ENCODE data around the gene STARD3.
A peak's percentile ranks its signal among the peaks of the same experiment; 100 is the strongest.

The STARD3 gene

GRCh38 chr17:39608142-39608981 is 28.6 kb upstream of the STARD3 start:
- no peaks in the 10 kb centered on the region for H3K9me3 Mint-ChIP-seq
- no peak overlapping the region for H3K4me3 Mint-ChIP-seq
- peaks cover 45 to 75% of the 10 kb centered on the region in 2 donors for H3K27me3 Mint-ChIP-seq
- peaks cover 18 to 43% of the 10 kb centered on the region in 2 donors for H3K4me1 Mint-ChIP-seq
- DNase-seq, result no peak
- ATAC-seq (replicated peaks), result no peak
- H3K36me3 Mint-ChIP-seq, result peaks cover 0 to 4% of the 10 kb centered on the region in 2 donors
- H3K27ac Mint-ChIP-seq, result no peak overlapping the region

- no peak overlapping the region for H3K4me3 Mint-ChIP-seq
- DNase-seq, result no peak
- H3K36me3 Mint-ChIP-seq, result peaks cover 0 to 2% of the 10 kb centered on the region in 2 donors
- no peak for ATAC-seq (replicated peaks)
- peaks cover 45 to 75% of the 10 kb centered on the region in 2 donors for H3K27me3 Mint-ChIP-seq
- no peaks in the 10 kb centered on the region for H3K9me3 Mint-ChIP-seq
- H3K4me1 Mint-ChIP-seq, result peaks cover 13 to 36% of the 10 kb centered on the region in 2 donors
- no peak overlapping the region for H3K27ac Mint-ChIP-seq
These were observed 27.4 kb upstream of the STARD3 start for GRCh38 chr17:39609416-39610025.

GRCh38 chr17:39611401-39612112 is 25.4 kb upstream of the STARD3 start:
- H3K27ac Mint-ChIP-seq, result no peak overlapping the region
- no peak for DNase-seq
- H3K27me3 Mint-ChIP-seq, result peaks cover 55 to 80% of the 10 kb centered on the region in 2 donors
- no peaks in the 10 kb centered on the region for H3K9me3 Mint-ChIP-seq
- H3K36me3 Mint-ChIP-seq, result peaks cover 0 to 4% of the 10 kb centered on the region in 2 donors
- H3K4me1 Mint-ChIP-seq, result peaks cover 12 to 36% of the 10 kb centered on the region in 2 donors
- no peak overlapping the region for H3K4me3 Mint-ChIP-seq
- no peak for ATAC-seq (replicated peaks)

- Mint-ChIP-seq H3K4me1 (peaks cover 7 to 33% of the 10 kb centered on the region in 2 donors), H3K27me3 (peaks cover 48 to 72% of the 10 kb centered on the region in 2 donors), H3K9me3 (no peaks in the 10 kb centered on the region), H3K27ac (no peak overlapping the region), H3K4me3 (no peak overlapping the region), H3K36me3 (peaks cover 0 to 4% of the 10 kb centered on the region in 2 donors)
- DNase-seq (no peak), ATAC-seq (replicated peaks) (no peak)
These were observed 24.6 kb upstream of the STARD3 start for GRCh38 chr17:39612291-39612894.

- Mint-ChIP-seq H3K36me3 (peaks cover 0 to 4% of the 10 kb centered on the region in 2 donors), H3K27ac (no peak overlapping the region), H3K27me3 (peaks cover 47 to 67% of the 10 kb centered on the region in 2 donors), H3K9me3 (no peaks in the 10 kb centered on the region), H3K4me1 (peaks cover 7 to 30% of the 10 kb centered on the region in 2 donors), H3K4me3 (no peak overlapping the region)
- DNase-seq, result no peak
- ATAC-seq (replicated peaks), result no peak
These were observed 23.9 kb upstream of the STARD3 start for GRCh38 chr17:39612935-39613464.

GRCh38 chr17:39614545-39615157 is 22.3 kb upstream of the STARD3 start:
- no peak overlapping the region for H3K27ac Mint-ChIP-seq
- H3K36me3 Mint-ChIP-seq, result peaks cover 0 to 4% of the 10 kb centered on the region in 2 donors
- no peak for DNase-seq
- H3K4me3 Mint-ChIP-seq, result no peak overlapping the region
- H3K27me3 Mint-ChIP-seq, result peaks cover 32 to 51% of the 10 kb centered on the region in 2 donors
- peaks cover 11 to 36% of the 10 kb centered on the region in 2 donors for H3K4me1 Mint-ChIP-seq
- no peak for ATAC-seq (replicated peaks)
- no peaks in the 10 kb centered on the region for H3K9me3 Mint-ChIP-seq

GRCh38 chr17:39615434-39615833 is 21.5 kb upstream of the STARD3 start:
- H3K4me1 Mint-ChIP-seq, result peaks cover 11 to 36% of the 10 kb centered on the region in 2 donors
- H3K27me3 Mint-ChIP-seq, result peaks cover 32 to 48% of the 10 kb centered on the region in 2 donors
- peak overlapping the region; percentile 47 for H3K27ac Mint-ChIP-seq
- ATAC-seq (replicated peaks) (no peak), DNase-seq (no peak)
- peaks cover 0 to 4% of the 10 kb centered on the region in 2 donors for H3K36me3 Mint-ChIP-seq
- H3K9me3 Mint-ChIP-seq, result no peaks in the 10 kb centered on the region
- H3K4me3 Mint-ChIP-seq, result no peak overlapping the region

- peak overlapping the region; percentile 63 to 84 for H3K4me3 Mint-ChIP-seq
- peaks cover 15 to 44% of the 10 kb centered on the region in 2 donors for H3K4me1 Mint-ChIP-seq
- peaks cover 0 to 4% of the 10 kb centered on the region in 2 donors for H3K36me3 Mint-ChIP-seq
- DNase-seq (no peak), ATAC-seq (replicated peaks) (no peak)
- H3K9me3 Mint-ChIP-seq, result no peaks in the 10 kb centered on the region
- H3K27ac Mint-ChIP-seq, result no peak overlapping the region
- H3K27me3 Mint-ChIP-seq, result peaks cover 27 to 39% of the 10 kb centered on the region in 2 donors
These were observed 19.9 kb upstream of the STARD3 start for GRCh38 chr17:39617100-39617445.

- ATAC-seq (replicated peaks), result peak; percentile 56 to 61
- Mint-ChIP-seq H3K27me3 (peaks cover 26 to 37% of the 10 kb centered on the region in 2 donors), H3K4me1 (peaks cover 20 to 49% of the 10 kb centered on the region in 2 donors), H3K27ac (no peak overlapping the region), H3K4me3 (peak overlapping the region; percentile 81 to 84), H3K36me3 (peaks cover 0 to 4% of the 10 kb centered on the region in 2 donors), H3K9me3 (no peaks in the 10 kb centered on the region)
- no peak for DNase-seq
These were observed 19.3 kb upstream of the STARD3 start for GRCh38 chr17:39617446-39618245.

GRCh38 chr17:39618246-39618913 is 18.6 kb upstream of the STARD3 start:
- peak overlapping the region; percentile 78 for H3K27ac Mint-ChIP-seq
- ATAC-seq (replicated peaks), result no peak
- H3K4me3 Mint-ChIP-seq, result peak overlapping the region; percentile 81 to 84
- peaks cover 0 to 1% of the 10 kb centered on the region in 2 donors for H3K36me3 Mint-ChIP-seq
- peaks cover 23 to 48% of the 10 kb centered on the region in 2 donors for H3K4me1 Mint-ChIP-seq
- H3K27me3 Mint-ChIP-seq, result peaks cover 19 to 30% of the 10 kb centered on the region in 2 donors
- no peak for DNase-seq
- H3K9me3 Mint-ChIP-seq, result no peaks in the 10 kb centered on the region

GRCh38 chr17:39618956-39619785 is 17.8 kb upstream of the STARD3 start:
- Mint-ChIP-seq H3K9me3 (no peaks in the 10 kb centered on the region), H3K27ac (peak overlapping the region; percentile 31), H3K4me3 (no peak overlapping the region), H3K36me3 (peaks cover 0 to 1% of the 10 kb centered on the region in 2 donors), H3K27me3 (peaks cover 18 to 24% of the 10 kb centered on the region in 2 donors), H3K4me1 (peaks cover 23 to 52% of the 10 kb centered on the region in 2 donors)
- ATAC-seq (replicated peaks) (no peak), DNase-seq (no peak)

GRCh38 chr17:39619786-39620101 is 17.2 kb upstream of the STARD3 start:
- Mint-ChIP-seq H3K4me3 (no peak overlapping the region), H3K4me1 (peaks cover 23 to 53% of the 10 kb centered on the region in 2 donors), H3K36me3 (peaks cover 0 to 1% of the 10 kb centered on the region in 2 donors), H3K9me3 (no peaks in the 10 kb centered on the region), H3K27ac (no peak overlapping the region), H3K27me3 (peaks cover 17 to 23% of the 10 kb centered on the region in 2 donors)
- DNase-seq (no peak), ATAC-seq (replicated peaks) (no peak)

Data from stimulated activated naive B cell treated with anti-CD40 and anti-IgM and Interleukin-4, amounts not matched to agents 10 μg/mL and 1 μg/mL and 100 μg/mL, for 72 hours (primary cell).